Psoas muscle (tissue), 8 donors: ENCODE measurements around the gene GPER1. TPM values are rescaled to one million over a fixed set of nuclear protein-coding genes. Genes with fewer than 3 reads are reported as not detected.

Source experiments
- ATAC-seq, 4 donors: fragments of 200-7000 bp; cut with Tn5 transposase; one replicate each; pipeline ENCODE4 v1.9.1; 2020; ENCODE audit warnings: moderate library complexity in 3 of 4, mild to moderate bottlenecking in 2 of 4
- DNase-seq, 2 donors: peaks; one replicate each; pipeline ENCODE4 v3.0.0-alpha.2; 2020
- H3K27ac ChIP-seq: fragments of 200-600 bp; one replicate; pipeline ENCODE4 v1.8.0; 2022
- H3K27me3 ChIP-seq, 3 donors: fragments of 200-600 bp in 1 of 3; one replicate each; pipeline versions ENCODE4 v1.6.1 to v1.8.0; 2013 to 2022; ENCODE audit warnings: low read length in 2 of 3, mild to moderate bottlenecking in 2 of 3, moderate library complexity in 1 of 3; ENCODE audit not compliant: insufficient read depth in 3 of 3
- H3K36me3 ChIP-seq, 2 donors: fragments of 200-600 bp in 1 of 2; one replicate each; pipeline versions ENCODE4 v1.6.1 to v1.8.0; 2013 to 2022; ENCODE audit warnings: low read depth in 1 of 2, mild to moderate bottlenecking in 1 of 2, moderate library complexity in 1 of 2; ENCODE audit not compliant: insufficient read depth in 1 of 2
- H3K4me1 ChIP-seq: fragments of 200-600 bp; one replicate; pipeline ENCODE4 v1.8.0; 2022
- H3K4me3 ChIP-seq: fragments of 200-600 bp; one replicate; pipeline ENCODE4 v1.8.0; 2022; ENCODE audit warnings: mild to moderate bottlenecking
- H3K9me3 ChIP-seq: fragments of 200-600 bp; one replicate; pipeline ENCODE4 v1.8.0; 2022
- CTCF ChIP-seq: fragments of 200-600 bp; IDR thresholded peaks from one replicate; pipeline ENCODE4 v1.8.0; 2022; ENCODE audit warnings: antibody characterized with exemption
- WGBS, 3 donors: extraction: QIAGEN DNeasy Blood & Tissue Kit; methylation state at CpG; one replicate each; pipeline versions ENCODE4 v1.1.6 to v1.1.7; 2013; 5-methylcytosine and 5-hydroxymethylcytosine counted together
- intact Hi-C, 2 donors: fragments of 100-400 bp; cut with DNase I; formaldehyde crosslinking; loops; one replicate each; pipeline versions ENCODE4 v1.11.0 to v1.14.2; 2022
- polyA plus RNA-seq, 3 donors: library from polyadenylated mRNA; stranded (reverse); fragments of 200-250 nt; gene quantifications; one replicate each; pipeline ENCODE4 v1.2.3, GENCODE V29; 2013
- total RNA-seq, 4 donors: library from RNA; stranded (reverse); fragmentation: NEBNext Ultra II Directional in 2 of 4; extraction: Animal tissue kit (Norgen Biotek cat#: 25700) in 2 of 4; gene quantifications; one replicate each; pipeline versions ENCODE4 v1.2.1 to v1.2.4, GENCODE V29; 2021 to 2023
- donor health status: healthy with polysubstance abuse.
- donor health status: DM: no; HTN: no; CAD: no; lungs with moderate emphysema.
- donor health status: Bipolar disorder and iron deficiency.
- donor health status: healthy.
- donor health status: DM: yes; HTN: yes; CAD: no.
- donor health status: DM: no; HTN: no; CAD: no.
- donor health status: DM: no; HTN: no; CAD: no.
- donor health status: DM: yes; HTN: yes; CAD: no.

The GPER1 gene
- total and polyA plus RNA-seq, 7 donors, result 0.90 to 3.1 (median 1.4) TPM

GRCh38 chr7:1117321-1117928 is 29.5 kb downstream of the GPER1 start:
- Histone ChIP-seq H3K4me1 (no peaks in the 10 kb centered on the region), H3K4me3 (no peak overlapping the region), H3K36me3 (no peaks in the 10 kb centered on the region), H3K9me3 (no peaks in the 10 kb centered on the region), H3K27ac (no peak overlapping the region), H3K27me3 (no peaks in the 10 kb centered on the region)
- no peak for TF ChIP-seq CTCF
- intact Hi-C loops, result no loop called here
- no peak for ATAC-seq
- no peak for DNase-seq
- WGBS, 3 donors, result 94 to 97% (median 96%) methylated on average over 37 to 38 of the region's 38 CpGs

- H3K27me3 ChIP-seq, result no peaks in the 10 kb centered on the region
- no peak for ATAC-seq
- no peak overlapping the region for H3K27ac ChIP-seq
- H3K4me3 ChIP-seq, result no peak overlapping the region
- peaks cover 5% of the 10 kb centered on the region for H3K4me1 ChIP-seq
- no peaks in the 10 kb centered on the region for H3K9me3 ChIP-seq
- intact Hi-C loops, result no loop called here
- no peaks in the 10 kb centered on the region for H3K36me3 ChIP-seq
- TF ChIP-seq CTCF, result no peak
- 90 to 97% (median 94%) methylated on average over 5 of the region's 5 CpGs for WGBS, 3 donors
- DNase-seq, result no peak
These were observed 31.3 kb downstream of the GPER1 start for GRCh38 chr7:1119201-1119600.

- intact Hi-C loops, result no loop called here
These were observed 32.9 kb downstream of the GPER1 start for GRCh38 chr7:1120791-1121190.

DNA sequence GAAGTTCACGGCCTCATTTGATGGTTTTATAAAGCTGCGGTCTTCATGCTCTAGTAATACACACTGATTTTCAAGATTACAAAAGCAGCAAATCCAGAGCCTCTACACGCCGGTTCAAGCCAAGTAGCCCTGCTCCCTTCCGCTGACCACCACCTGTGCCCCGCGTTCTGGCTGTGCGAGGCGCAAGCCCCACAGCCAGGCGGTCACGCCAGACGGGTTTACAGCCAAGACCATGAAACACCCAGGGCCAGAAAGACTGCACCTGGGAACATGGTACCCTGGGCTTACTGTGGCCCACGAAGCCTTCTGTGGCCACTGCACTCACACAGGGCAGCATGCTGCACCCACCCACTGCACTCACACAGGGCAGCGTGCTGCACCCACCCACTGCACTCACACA is 33.6 kb downstream of the GPER1 start:
- WGBS, 3 donors, result 64 to 80% (median 69%) methylated on average over 13 to 14 of the region's 14 CpGs
- TF ChIP-seq CTCF, result no peak
- Histone ChIP-seq H3K4me3 (no peak overlapping the region), H3K4me1 (peaks cover 12% of the 10 kb centered on the region), H3K27me3 (no peaks in the 10 kb centered on the region), H3K27ac (no peak overlapping the region), H3K36me3 (no peaks in the 10 kb centered on the region), H3K9me3 (no peaks in the 10 kb centered on the region)
- no peak for ATAC-seq
- intact Hi-C loops, result no loop called here
- DNase-seq, result peak in 1 of 2 donors; percentile 33

More at GRCh38 chr7:1120791-1121190, 32.9 kb downstream of the GPER1 start:
- TF ChIP-seq CTCF, result no peak
- Histone ChIP-seq H3K36me3 (no peaks in the 10 kb centered on the region), H3K9me3 (no peaks in the 10 kb centered on the region), H3K27me3 (no peaks in the 10 kb centered on the region), H3K4me1 (peaks cover 12% of the 10 kb centered on the region), H3K4me3 (no peak overlapping the region), H3K27ac (no peak overlapping the region)
- WGBS, 3 donors, result 76 to 86% (median 83%) methylated on average over 22 of the region's 22 CpGs
- peak in 1 of 2 donors; percentile 37 for DNase-seq
- no peak for ATAC-seq
